Measurements from ENCODE around the gene ZNF408. TPM values are rescaled to one million over a fixed set of nuclear protein-coding genes. Genes with fewer than 3 reads are reported as not detected.

Gene ZNF408
- polyA plus RNA-seq, 1 of the 3 experiments (the other 2 are of a cell fraction), result 7.1 TPM

- H3K4me1 ChIP-seq (ENCODE audit: control insufficient read depth in 1 of 2, insufficient read depth in 2 of 2, low read depth in 1 of 2, low read length in 1 of 2), result no peaks in the 10 kb centered on the region
- no peak overlapping the region for H3K9ac ChIP-seq
- H3K9me3 ChIP-seq, result no peaks in the 10 kb centered on the region
- POLR2A ChIA-PET, result no interaction called here
- no peaks in the 10 kb centered on the region for H4K20me1 ChIP-seq (ENCODE audit: insufficient read depth)
- no peaks in the 10 kb centered on the region for H3F3A ChIP-seq (replicated peaks; ENCODE audit: insufficient read depth)
- CTCF ChIA-PET, result no interaction called here
- no peaks in the 10 kb centered on the region for H3K79me2 ChIP-seq (ENCODE audit: insufficient read depth)
- H3K36me3 ChIP-seq (replicated peaks in 1 of 2; ENCODE audit: control insufficient read depth in 1 of 2, insufficient read depth in 2 of 2, low read length in 1 of 2), result no peaks in the 10 kb centered on the region
- 84% methylated on average over 18 of the region's 26 CpGs for WGBS (ENCODE audit: low lambda C conversion rate)
- H3K27me3 ChIP-seq (ENCODE audit: insufficient read depth), result no peaks in the 10 kb centered on the region
- no peak overlapping the region for H2AFZ ChIP-seq (ENCODE audit: low read depth)
- no peak overlapping the region for H3K4me3 ChIP-seq (ENCODE audit: low read depth in 2 of 2, low read length in 1 of 2)
- TF ChIP-seq NRF1 (IDR thresholded peaks at IDR 0.05; ENCODE audit: low read depth, low read length), result no peak
- TF ChIP-seq FOXJ3 (CRISPR knock-in tag; IDR thresholded peaks at IDR 0.05), result no peak
- TF ChIP-seq ZBTB33 (IDR thresholded peaks at IDR 0.05; ENCODE audit: borderline replicate concordance, low read depth), result no peak
- no peak for TF ChIP-seq REST (IDR thresholded peaks at IDR 0.05; ENCODE audit: low read depth, low read length)
- no peak for TF ChIP-seq GABPA (IDR thresholded peaks at IDR 0.05; ENCODE audit: low read depth)
- TF ChIP-seq JUND (IDR thresholded peaks at IDR 0.05), result no peak
- TF ChIP-seq CHD2 (IDR thresholded peaks at IDR 0.05; ENCODE audit: low read length, partially characterized antibody), result no peak
- TF ChIP-seq SIN3A (IDR thresholded peaks at IDR 0.05; ENCODE audit: borderline replicate concordance, low read depth, low read length), result no peak
- TF ChIP-seq SMC3 (IDR thresholded peaks at IDR 0.05; ENCODE audit: low read depth, low read length), result no peak
- TF ChIP-seq EZH2phosphoT487 (IDR thresholded peaks at IDR 0.05; ENCODE audit: borderline replicate concordance, low read depth), result no peak
- no peak for TF ChIP-seq TCF12 (IDR thresholded peaks at IDR 0.05)
- no peak for TF ChIP-seq GATA2 (CRISPR knock-in tag; IDR thresholded peaks at IDR 0.05)
- no peak for TF ChIP-seq YY1 (IDR thresholded peaks at IDR 0.05; ENCODE audit: low read depth)
- TF ChIP-seq MAX (IDR thresholded peaks at IDR 0.05; ENCODE audit: low read depth), result no peak
- H3K27ac ChIP-seq (ENCODE audit: low read depth in 2 of 2, low read length in 1 of 2), result no peak overlapping the region
- DNase-seq, result no peak
- H3K9me2 ChIP-seq, result no peaks in the 10 kb centered on the region
- H3K4me2 ChIP-seq, result no peak overlapping the region
These were observed 25.5 kb downstream of the ZNF408 start for GRCh38 chr11:46726206-46726862.
